ENCODE data around the gene UCP3. TPM values are rescaled to one million over a fixed set of nuclear protein-coding genes. Genes with fewer than 3 reads are reported as not detected.

UCP3 gene
- total and polyA plus RNA-seq, 8 donors = under 0.01 to 28.0 (median 0.70) TPM; not detected in 1

DNA sequence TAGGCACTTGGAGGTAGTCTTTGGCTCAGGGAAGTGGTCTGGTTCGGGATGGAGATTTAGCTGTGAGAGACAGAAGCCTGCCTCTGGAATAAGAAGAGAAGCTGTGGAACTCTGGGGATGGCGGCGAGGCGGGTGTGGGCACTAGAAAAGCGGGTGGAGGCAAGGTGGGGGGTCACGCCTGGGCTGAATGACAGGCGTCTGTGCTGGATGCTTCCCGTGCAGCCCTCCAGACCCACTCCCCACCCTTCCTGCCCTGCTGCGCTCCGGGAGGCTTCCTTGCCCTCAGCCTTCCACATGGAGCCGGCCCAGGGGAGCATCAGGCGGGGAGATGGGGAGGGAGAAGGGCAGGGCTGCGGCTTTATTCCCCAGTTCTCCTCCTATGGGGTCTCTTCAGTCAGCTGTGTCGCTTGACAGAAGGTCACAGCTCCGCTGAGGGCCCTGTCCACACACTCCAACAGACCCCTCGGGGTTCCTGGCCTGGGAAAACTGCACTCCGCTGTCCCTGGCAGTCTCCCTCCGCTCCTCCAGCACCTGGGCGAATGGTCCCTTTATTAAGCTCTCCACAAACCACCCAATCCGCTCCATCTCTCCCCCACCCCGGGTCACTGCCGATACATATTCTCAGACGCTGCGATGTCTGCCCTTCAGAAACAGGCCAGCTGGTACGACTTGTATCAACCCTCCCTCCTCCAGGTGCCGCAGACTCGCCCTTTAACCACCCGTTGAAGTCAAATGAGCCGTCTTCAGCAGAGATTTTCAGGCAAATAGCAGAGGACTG, 51.8 kb downstream of the UCP3 start:
- Histone ChIP-seq H3K9me3 (no peaks in the 10 kb centered on the region), H3K4me1 (peaks cover 0 to 5% (median 0%) of the 10 kb centered on the region in 4 donors), H3K27ac (no peak overlapping the region), H3K36me3 (no peaks in the 10 kb centered on the region), H3K27me3 (peaks cover 0 to 27% (median 5%) of the 10 kb centered on the region in 3 donors), H3K4me3 (no peak overlapping the region)
- intact Hi-C loops (cut with DNase I; ENCODE audit: low total_unique reads) = no loop called here
- TF ChIP-seq POLR2AphosphoS5 (IDR thresholded peaks at IDR 0.05) = no peak
- TF ChIP-seq POLR2A (IDR thresholded peaks at IDR 0.05) = no peak
- TF ChIP-seq EP300 (IDR thresholded peaks at IDR 0.05) = no peak
- TF ChIP-seq, protein P1, sequence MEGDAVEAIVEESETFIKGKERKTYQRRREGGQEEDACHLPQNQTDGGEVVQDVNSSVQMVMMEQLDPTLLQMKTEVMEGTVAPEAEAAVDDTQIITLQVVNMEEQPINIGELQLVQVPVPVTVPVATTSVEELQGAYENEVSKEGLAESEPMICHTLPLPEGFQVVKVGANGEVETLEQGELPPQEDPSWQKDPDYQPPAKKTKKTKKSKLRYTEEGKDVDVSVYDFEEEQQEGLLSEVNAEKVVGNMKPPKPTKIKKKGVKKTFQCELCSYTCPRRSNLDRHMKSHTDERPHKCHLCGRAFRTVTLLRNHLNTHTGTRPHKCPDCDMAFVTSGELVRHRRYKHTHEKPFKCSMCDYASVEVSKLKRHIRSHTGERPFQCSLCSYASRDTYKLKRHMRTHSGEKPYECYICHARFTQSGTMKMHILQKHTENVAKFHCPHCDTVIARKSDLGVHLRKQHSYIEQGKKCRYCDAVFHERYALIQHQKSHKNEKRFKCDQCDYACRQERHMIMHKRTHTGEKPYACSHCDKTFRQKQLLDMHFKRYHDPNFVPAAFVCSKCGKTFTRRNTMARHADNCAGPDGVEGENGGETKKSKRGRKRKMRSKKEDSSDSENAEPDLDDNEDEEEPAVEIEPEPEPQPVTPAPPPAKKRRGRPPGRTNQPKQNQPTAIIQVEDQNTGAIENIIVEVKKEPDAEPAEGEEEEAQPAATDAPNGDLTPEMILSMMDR (IDR thresholded peaks at IDR 0.05) = no peak
- no peak for DNase-seq
- 56 to 76% (median 67%) methylated on average over 26 to 29 of the region's 29 CpGs for WGBS, 5 donors

DNA sequence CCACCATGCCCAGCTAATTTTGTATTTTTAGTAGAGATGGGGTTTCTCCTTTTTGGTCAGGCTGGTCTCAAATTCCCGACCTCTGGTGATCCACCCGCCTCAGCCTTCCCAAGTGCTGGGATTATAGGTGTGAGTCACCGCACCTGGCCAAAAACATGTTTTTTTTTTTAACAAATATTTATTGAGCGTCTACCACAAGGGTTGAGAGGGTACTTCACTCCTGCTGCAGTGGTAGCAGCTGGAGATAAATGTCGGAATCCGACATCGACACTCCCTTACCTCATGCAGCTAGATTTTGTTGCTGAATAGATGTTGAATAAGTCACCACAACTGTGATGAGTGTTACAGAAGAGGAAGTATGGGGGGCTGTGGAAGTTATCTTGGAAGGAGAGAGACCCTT, 57.1 kb downstream of the UCP3 start:
- intact Hi-C loops (cut with DNase I; ENCODE audit: low total_unique reads) = no loop called here
- 68 to 79% (median 74%) methylated on average over 7 of the region's 7 CpGs for WGBS, 5 donors

DNA sequence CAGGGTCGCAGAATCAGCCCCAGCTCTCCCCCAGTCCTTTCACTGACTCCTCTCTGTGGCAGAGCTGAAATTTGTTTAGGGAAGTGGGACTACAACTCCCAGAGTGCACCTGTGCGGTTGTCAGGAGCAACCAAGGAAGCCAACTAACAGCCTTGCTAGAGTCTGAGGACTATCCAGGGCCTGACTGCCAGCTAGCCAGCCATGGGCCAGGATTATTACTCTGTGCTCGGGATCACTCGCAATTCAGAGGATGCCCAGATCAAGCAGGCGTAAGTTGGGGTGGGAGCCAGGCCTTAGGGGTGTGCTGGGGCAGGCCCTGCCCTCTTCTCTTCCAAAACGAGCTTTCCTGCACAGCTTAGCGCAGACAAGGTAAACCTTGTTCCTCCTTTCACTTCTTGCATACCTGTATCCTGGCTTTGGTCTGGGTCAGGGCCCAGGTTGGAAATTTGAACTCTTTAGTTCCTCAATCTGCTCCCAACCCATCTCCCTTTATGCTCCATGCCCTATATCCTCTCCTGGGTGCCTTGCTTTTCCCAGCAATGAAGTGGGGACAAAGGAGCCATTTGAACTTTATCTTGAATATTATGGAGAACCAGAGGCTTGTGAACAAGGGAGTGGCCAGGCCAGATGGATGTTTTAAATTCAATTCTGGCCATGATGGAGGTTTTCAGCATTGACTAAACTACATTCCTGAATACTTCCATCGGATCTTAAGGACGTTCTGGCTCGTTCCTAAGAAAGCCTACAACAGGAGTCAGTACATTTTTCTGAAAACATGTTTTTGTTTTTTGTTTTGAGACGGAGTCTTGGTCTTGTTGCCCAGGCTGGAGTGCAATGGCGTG, 57.8 kb downstream of the UCP3 start, which contains the start of gene DNAJB13:
DNAJB13 (plus strand) TSS at position 158 of the 842 bp plus-strand sequence; CDS start at position 202, 44 bp downstream.
- 77 to 84% (median 81%) methylated on average over 11 to 12 of the region's 12 CpGs for WGBS, 5 donors
- Histone ChIP-seq H3K27me3 (peaks cover 0 to 8% (median 0%) of the 10 kb centered on the region in 3 donors), H3K9me3 (peaks cover 0 to 6% (median 0%) of the 10 kb centered on the region in 4 donors), H3K4me3 (no peak within 1 kb of the TSS), H3K36me3 (no peaks in the 10 kb centered on the region), H3K4me1 (peaks cover 0 to 2% (median 0%) of the 10 kb centered on the region in 4 donors), H3K27ac (no peak within 1 kb of the TSS)
- DNase-seq = peak; percentile 37 to 79
- TF ChIP-seq POLR2A (IDR thresholded peaks at IDR 0.05) (no peak), EP300 (IDR thresholded peaks at IDR 0.05) (no peak), POLR2AphosphoS5 (IDR thresholded peaks at IDR 0.05) (no peak)
- TF ChIP-seq, protein P1 (IDR thresholded peaks at IDR 0.05) = no peak
- intact Hi-C loops (cut with DNase I; ENCODE audit: low total_unique reads) = no loop called here

More for the DNA sequence above, 57.1 kb downstream of the UCP3 start:
- Histone ChIP-seq H3K9me3 (peaks cover 0 to 3% (median 0%) of the 10 kb centered on the region in 4 donors), H3K27me3 (peaks cover 0 to 9% (median 0%) of the 10 kb centered on the region in 3 donors), H3K27ac (no peak overlapping the region), H3K36me3 (no peaks in the 10 kb centered on the region), H3K4me1 (peaks cover 0 to 5% (median 0%) of the 10 kb centered on the region in 4 donors), H3K4me3 (no peak overlapping the region)
- DNase-seq = no peak
- TF ChIP-seq, protein P1 (IDR thresholded peaks at IDR 0.05) = no peak
- no peak for TF ChIP-seq POLR2AphosphoS5 (IDR thresholded peaks at IDR 0.05)
- no peak for TF ChIP-seq POLR2A (IDR thresholded peaks at IDR 0.05)
- no peak for TF ChIP-seq EP300 (IDR thresholded peaks at IDR 0.05)

Other genes with a start within 250 kb of the UCP3 start
- 100 to 1,000 TPM in 2 of 5 donors, 10 to 100 TPM in 3; 43.2 to 373 (median 89.4) TPM for gene RAB6A, start 248.0 kb downstream of the UCP3 start, total RNA-seq
- gene RAB6A, start 248.0 kb downstream of the UCP3 start, polyA plus RNA-seq = 10 to 100 TPM; 34.7 to 64.5 (median 49.3) TPM
- gene MRPL48, start 221.2 kb downstream of the UCP3 start, total RNA-seq = 100 to 1,000 TPM in 1 of 5 donors, 10 to 100 TPM in 2, 1 to 10 TPM in 2; 1.2 to 118 (median 19.7) TPM
- 10 to 100 TPM; 36.1 to 50.5 (median 38.6) TPM for gene MRPL48, start 221.2 kb downstream of the UCP3 start, polyA plus RNA-seq
- 10 to 100 TPM in 4 of 5 donors, 1 to 10 TPM in 1; 6.1 to 80.1 (median 42.0) TPM for gene COA4, start 132.2 kb downstream of the UCP3 start, total RNA-seq
- gene COA4, start 132.2 kb downstream of the UCP3 start, polyA plus RNA-seq = 10 to 100 TPM; 71.1 to 94.0 (median 84.5) TPM
- 10 to 100 TPM in 2 of 5 donors, 1 to 10 TPM in 2, not detected in 1; 5.4 to 20.4 (median 12.1) TPM for gene PAAF1, start 132.1 kb downstream of the UCP3 start, total RNA-seq
- 10 to 100 TPM in 2 of 3 donors, 1 to 10 TPM in 1; 10.0 to 20.3 (median 13.1) TPM for gene PAAF1, start 132.1 kb downstream of the UCP3 start, polyA plus RNA-seq
- gene DNAJB13, start 58.1 kb downstream of the UCP3 start, total RNA-seq = not detected
- under 1 TPM in 1 of 3 donors, not detected in 2; 0.28 TPM for gene DNAJB13, start 58.1 kb downstream of the UCP3 start, polyA plus RNA-seq
- gene UCP2, start 26.2 kb downstream of the UCP3 start, total RNA-seq = 100 to 1,000 TPM in 1 of 5 donors, 10 to 100 TPM in 4; 15.2 to 111 (median 41.9) TPM
- 10 to 100 TPM; 21.9 to 55.3 (median 49.3) TPM for gene UCP2, start 26.2 kb downstream of the UCP3 start, polyA plus RNA-seq
- 100 to 1,000 TPM in 2 of 5 donors, 10 to 100 TPM in 3; 22.9 to 176 (median 93.6) TPM for gene C2CD3, start 161.9 kb upstream of the UCP3 start, total RNA-seq
- 1 to 10 TPM; 5.6 to 7.0 (median 5.7) TPM for gene C2CD3, start 161.9 kb upstream of the UCP3 start, polyA plus RNA-seq
- 10 to 100 TPM in 2 of 5 donors, 1 to 10 TPM in 3; 2.0 to 31.0 (median 7.0) TPM for gene PPME1, start 162.2 kb upstream of the UCP3 start, total RNA-seq
- 10 to 100 TPM; 15.4 to 26.2 (median 21.0) TPM for gene PPME1, start 162.2 kb upstream of the UCP3 start, polyA plus RNA-seq

All from stomach (tissue), 9 donors.